K562 (cell line): Measurements from ENCODE around the gene SLC5A5. TPM values are rescaled to one million over a fixed set of nuclear protein-coding genes. Genes with fewer than 3 reads are reported as not detected.

Experiments used
- AFF4 ChIP-seq: sonication (generic); formaldehyde crosslinking; IDR thresholded peaks from 2 replicates; pipeline ENCODE4 v1.8.0; 2023; ENCODE audit warnings: mild to moderate bottlenecking, missing genetic modification reagents
- CBX1 ChIP-seq: sonication (generic); IDR thresholded peaks from 2 replicates; pipeline ENCODE4 v1.6.1; 2016; ENCODE audit warnings: antibody characterized with exemption, low read depth, mild to moderate bottlenecking
- MAX ChIP-seq: sonication (generic); formaldehyde crosslinking; IDR thresholded peaks from 2 replicates; pipeline ENCODE4 v1.9.0; 2022; ENCODE audit warnings: mild to moderate bottlenecking, missing genetic modification reagents
- MED1 ChIP-seq: sonication (generic); formaldehyde crosslinking; IDR thresholded peaks from 2 replicates; pipeline ENCODE4 v1.8.1; 2023; ENCODE audit warnings: missing genetic modification reagents, borderline replicate concordance
- MTF1 ChIP-seq: fragments of 250-450 bp; sonication (Bioruptor Pico); IDR thresholded peaks from 2 replicates; pipeline ENCODE4 v1.9.0; 2021; ENCODE audit warnings: moderate library complexity, mild to moderate bottlenecking, inconsistent platforms, borderline replicate concordance
- MXI1 ChIP-seq: IDR thresholded peaks from 2 replicates; pipeline ENCODE4 v1.6.1; 2011; ENCODE audit warnings: low read depth, mild to moderate bottlenecking, improper control_type of control experiment, low read length
- POLR2G ChIP-seq: fragments of 200-400 bp; formaldehyde crosslinking; IDR thresholded peaks from 2 replicates; pipeline ENCODE4 v1.6.1; 2017; ENCODE audit warnings: low read depth, mild to moderate bottlenecking, antibody characterized with exemption, low read length, moderate library complexity
- SMARCA4 ChIP-seq: fragments of 450-650 bp; IDR thresholded peaks from 2 replicates; pipeline ENCODE4 v1.6.1; 2016
- TAL1 ChIP-seq: fragments of 450-650 bp; IDR thresholded peaks from 2 replicates; pipeline ENCODE4 v1.6.1; 2016; ENCODE audit warnings: mild to moderate bottlenecking
- ZMIZ1 ChIP-seq, 2 experiments: fragments of 150-350 bp in 1 of 2; IDR thresholded peaks; 2 replicates each; pipeline ENCODE4 v1.6.1; 2012 to 2016; ENCODE audit warnings: low read depth in 2 of 2, low read length in 2 of 2, mild to moderate bottlenecking in 1 of 2, moderate library complexity in 1 of 2
- ZNF146 ChIP-seq: IDR thresholded peaks from one replicate; pipeline ENCODE4 v1.6.1; 2018; ENCODE audit warnings: missing compliant biosample characterization; ENCODE audit not compliant: unreplicated experiment
- polyA plus RNA-seq, 8 experiments: library from polyadenylated mRNA; depleted of rRNA in 4 of 8; stranded (reverse) in 5 of 8; unstranded in 3 of 8; fragments of >200 nt; fragmentation: Nextera tagmentation in 2 of 8; fragmentation: Illumina TruSeq in 1 of 8; extraction: Ambion mirVana in 2 of 8; extraction: Trizol in 1 of 8; gene quantifications; 2 replicates each; pipeline versions ENCODE4 v1.2.1 to v1.2.3, GENCODE V29; 2011 to 2014; ENCODE audit warnings: inconsistent platforms in 1 of 8, missing spikeins in 1 of 8
- total RNA-seq, 7 experiments: library from RNA; depleted of rRNA in 6 of 7; stranded (reverse); fragments of >200 nt in 6 of 7; fragmentation: Illumina TruSeq in 2 of 7; extraction: Trizol in 2 of 7; gene quantifications; 2 replicates each; pipeline versions ENCODE4 v1.2.1 to v1.2.3, GENCODE V29; 2011 to 2021; ENCODE audit warnings: low replicate concordance in 1 of 7
- TF ChIP-seq, protein P1 (sequence below): fragments of 250-450 bp; sonication (Bioruptor Pico); IDR thresholded peaks from 2 replicates; pipeline ENCODE4 v1.4.0; 2020
- TF ChIP-seq, protein P2 (sequence below), 2 experiments: fragments of 450-650 bp in 1 of 2; sonication (generic) in 1 of 2; formaldehyde crosslinking in 1 of 2; IDR thresholded peaks in 1 of 2; conservative IDR thresholded peaks in 1 of 2; 2 replicates each; pipeline versions ENCODE4 v1.6.1 to v1.8.1; 2016 to 2023; ENCODE audit warnings: mild to moderate bottlenecking in 2 of 2, moderate library complexity in 2 of 2, inconsistent platforms in 1 of 2, missing genetic modification reagents in 1 of 2

Gene SLC5A5
- total and polyA plus RNA-seq, 9 of the 15 experiments (the other 6 are each of a cell fraction or from before 2014, with no cell fraction given) = 0.10 to 0.73 (median 0.23) TPM

DNA sequence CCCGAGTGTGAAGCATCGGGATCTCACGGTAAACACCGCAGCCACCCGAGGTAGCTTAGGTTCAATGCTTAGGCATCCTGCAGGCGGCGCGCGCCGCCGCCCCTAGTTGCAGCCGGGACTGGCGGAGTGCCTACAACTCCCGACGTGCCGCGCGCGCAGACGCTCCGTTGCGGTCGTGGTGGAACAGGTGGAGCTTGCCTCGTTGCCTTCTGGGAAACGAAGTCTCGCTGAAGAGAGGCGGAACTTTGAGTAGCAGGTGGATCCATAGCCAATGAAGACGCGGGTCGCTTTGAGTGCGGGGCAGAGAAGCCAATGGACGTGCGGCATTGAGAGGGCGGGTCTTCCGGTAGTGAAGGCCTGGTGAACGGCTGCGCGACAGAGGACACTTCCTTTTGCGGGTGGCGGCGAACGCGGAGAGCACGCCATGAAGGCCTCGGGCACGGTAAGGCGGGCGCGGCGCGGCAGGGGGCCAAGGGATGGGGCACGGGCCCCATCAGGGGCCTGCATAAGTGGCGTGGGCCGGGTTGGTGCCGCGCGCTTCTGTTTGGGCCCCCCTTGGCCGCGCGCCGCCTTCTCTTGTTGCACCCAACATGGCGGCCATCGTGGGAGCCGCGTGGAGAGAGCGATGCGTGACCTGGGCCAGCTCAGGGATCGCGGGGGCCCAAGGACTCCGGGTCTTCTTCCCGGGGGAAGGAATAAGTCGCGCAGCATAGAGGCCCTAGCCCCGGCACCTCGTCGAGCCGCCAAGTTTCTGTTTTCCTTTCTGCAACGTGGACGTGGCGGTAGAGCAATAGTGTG lies 12.0 kb upstream of the SLC5A5 start, which contains the start of gene RPL18A (continued):
- TF ChIP-seq, protein P1, sequence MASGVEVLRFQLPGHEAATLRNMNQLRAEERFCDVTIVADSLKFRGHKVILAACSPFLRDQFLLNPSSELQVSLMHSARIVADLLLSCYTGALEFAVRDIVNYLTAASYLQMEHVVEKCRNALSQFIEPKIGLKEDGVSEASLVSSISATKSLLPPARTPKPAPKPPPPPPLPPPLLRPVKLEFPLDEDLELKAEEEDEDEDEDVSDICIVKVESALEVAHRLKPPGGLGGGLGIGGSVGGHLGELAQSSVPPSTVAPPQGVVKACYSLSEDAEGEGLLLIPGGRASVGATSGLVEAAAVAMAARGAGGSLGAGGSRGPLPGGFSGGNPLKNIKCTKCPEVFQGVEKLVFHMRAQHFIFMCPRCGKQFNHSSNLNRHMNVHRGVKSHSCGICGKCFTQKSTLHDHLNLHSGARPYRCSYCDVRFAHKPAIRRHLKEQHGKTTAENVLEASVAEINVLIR (CRISPR knock-in tag) = no peak
- TF ChIP-seq MXI1 (no peak; the same call in 1 of the 2 replicates), MTF1 (no peak), ZNF146 (CRISPR knock-in tag) (no peak), TAL1 (no peak), MAX (CRISPR knock-in tag) (peak; percentile 75), POLR2G (peak; percentile 100), SMARCA4 (no peak), ZMIZ1 (IDR thresholded peaks at IDR 0.05; ENCODE audit: low read depth in 2 of 2, low read length in 2 of 2) (no peak), AFF4 (CRISPR knock-in tag) (peak; percentile 89; the same call in 1 of the 2 replicates), CBX1 (peak; percentile 67; the same call in 1 of the 2 replicates), MED1 (CRISPR knock-in tag) (0 out of 2 replicates have a peak, but pooled peaks have one; percentile 34)
- TF ChIP-seq, protein P2, sequence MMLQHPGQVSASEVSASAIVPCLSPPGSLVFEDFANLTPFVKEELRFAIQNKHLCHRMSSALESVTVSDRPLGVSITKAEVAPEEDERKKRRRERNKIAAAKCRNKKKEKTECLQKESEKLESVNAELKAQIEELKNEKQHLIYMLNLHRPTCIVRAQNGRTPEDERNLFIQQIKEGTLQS (IDR thresholded peaks at IDR 0.05) = no peak
- TF ChIP-seq, protein P2 (CRISPR knock-in tag; conservative IDR thresholded peaks at IDR 0.05) = no peak
